NCI-H128 (cell line): ENCODE results near the gene IFITM1.
"Not testable (repeated sequence)": the region's sequence is repeated elsewhere in the genome, so short reads cannot be mapped to it uniquely, and the experiment has no call there.

Experiments used
- DNase-seq: peaks from one replicate; lab custom pipeline; 2025; ENCODE audit not compliant: unreplicated experiment; lab: John Stamatoyannopoulos, UW

IFITM1 gene

GRCh38 chr11:362642-363442 lies 49.0 kb downstream of the IFITM1 start:
- no peak for DNase-seq

- DNase-seq = not testable (repeated sequence)
Observed at GRCh38 chr11:363443-363805, 49.6 kb downstream of the IFITM1 start.

- DNase-seq = peak; percentile 41
Observed at GRCh38 chr11:363948-364761, 50.3 kb downstream of the IFITM1 start.
